Measurements from ENCODE around the gene FBXO4.

Gene FBXO4

GRCh38 chr5:41983284-41983683, 58.2 kb downstream of the FBXO4 start:
- no peak for DNase-seq

- DNase-seq: no peak
These were observed 61.0 kb downstream of the FBXO4 start for GRCh38 chr5:41985945-41986695.

Measured in fibroblast of skin of back (primary cell).